ENCODE measurements around the gene CTCF.

DNA sequence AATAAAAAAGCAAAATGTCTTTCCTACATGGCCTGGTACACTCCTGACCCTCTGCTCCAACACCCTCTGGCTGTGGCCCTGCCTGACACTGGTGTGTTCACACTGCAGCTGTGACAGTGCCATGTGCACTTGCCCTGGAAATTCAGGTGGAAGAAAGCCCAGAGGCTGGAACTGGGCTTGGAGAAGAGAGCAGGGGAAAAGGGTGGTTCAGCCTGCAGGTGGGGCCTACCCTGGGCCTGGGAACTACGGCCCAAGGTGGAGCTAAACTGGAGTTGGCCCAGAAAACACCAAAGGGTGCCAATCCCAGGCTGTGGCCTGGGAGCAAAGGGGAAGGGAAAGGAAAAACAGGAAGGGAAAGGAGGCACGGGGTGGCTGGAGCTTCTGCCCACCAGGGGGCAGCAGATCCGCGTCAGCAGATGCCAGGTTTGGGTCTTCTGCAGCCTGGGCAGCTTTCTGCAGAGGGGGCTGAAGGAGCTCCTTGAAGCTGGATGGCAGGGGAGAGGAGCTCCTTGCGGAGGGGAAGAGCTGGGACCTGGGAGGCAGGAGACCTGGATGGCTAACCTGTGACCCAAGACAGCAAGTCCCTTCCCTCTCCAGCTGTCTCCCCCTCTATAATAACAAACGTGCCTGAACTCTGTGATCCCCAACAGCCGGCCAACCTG lies 15.4 kb upstream of the CTCF start:
- TF ChIP-seq POLR2A (IDR thresholded peaks at IDR 0.05) (no peak), POLR2AphosphoS5 (IDR thresholded peaks at IDR 0.05) (peak; percentile 68 to 84 (median 78))
- TF ChIP-seq, protein P1, sequence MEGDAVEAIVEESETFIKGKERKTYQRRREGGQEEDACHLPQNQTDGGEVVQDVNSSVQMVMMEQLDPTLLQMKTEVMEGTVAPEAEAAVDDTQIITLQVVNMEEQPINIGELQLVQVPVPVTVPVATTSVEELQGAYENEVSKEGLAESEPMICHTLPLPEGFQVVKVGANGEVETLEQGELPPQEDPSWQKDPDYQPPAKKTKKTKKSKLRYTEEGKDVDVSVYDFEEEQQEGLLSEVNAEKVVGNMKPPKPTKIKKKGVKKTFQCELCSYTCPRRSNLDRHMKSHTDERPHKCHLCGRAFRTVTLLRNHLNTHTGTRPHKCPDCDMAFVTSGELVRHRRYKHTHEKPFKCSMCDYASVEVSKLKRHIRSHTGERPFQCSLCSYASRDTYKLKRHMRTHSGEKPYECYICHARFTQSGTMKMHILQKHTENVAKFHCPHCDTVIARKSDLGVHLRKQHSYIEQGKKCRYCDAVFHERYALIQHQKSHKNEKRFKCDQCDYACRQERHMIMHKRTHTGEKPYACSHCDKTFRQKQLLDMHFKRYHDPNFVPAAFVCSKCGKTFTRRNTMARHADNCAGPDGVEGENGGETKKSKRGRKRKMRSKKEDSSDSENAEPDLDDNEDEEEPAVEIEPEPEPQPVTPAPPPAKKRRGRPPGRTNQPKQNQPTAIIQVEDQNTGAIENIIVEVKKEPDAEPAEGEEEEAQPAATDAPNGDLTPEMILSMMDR (IDR thresholded peaks at IDR 0.05 in 8 of 11, conservative IDR thresholded peaks at IDR 0.05 in 3 of 11), result peak; percentile 85 to 97 (median 96)

Data from spleen (tissue), 7 donors.